GM18951 (cell line): ENCODE measurements around the gene FBXL12.
"Not testable (repeated sequence)": the region's sequence is repeated elsewhere in the genome, so short reads cannot be mapped to it uniquely, and the experiment has no call there.

Experiments used
- POLR2A ChIP-seq: IDR thresholded peaks from 4 replicates; pipeline ENCODE4 v1.6.1; 2011; ENCODE audit warnings: mild to moderate bottlenecking; ENCODE audit not compliant: insufficient read length, insufficient read depth; ENCODE audit errors: extremely low read depth
- in situ Hi-C: fragments of 300-500 bp; cut with MboI; formaldehyde crosslinking; loops from one replicate; pipeline ENCODE4 v1.12.0; 2022; ENCODE audit warnings: low sequenced_read_pairs, mixed read lengths, inconsistent platforms; ENCODE audit not compliant: unreplicated experiment

FBXL12 gene

DNA sequence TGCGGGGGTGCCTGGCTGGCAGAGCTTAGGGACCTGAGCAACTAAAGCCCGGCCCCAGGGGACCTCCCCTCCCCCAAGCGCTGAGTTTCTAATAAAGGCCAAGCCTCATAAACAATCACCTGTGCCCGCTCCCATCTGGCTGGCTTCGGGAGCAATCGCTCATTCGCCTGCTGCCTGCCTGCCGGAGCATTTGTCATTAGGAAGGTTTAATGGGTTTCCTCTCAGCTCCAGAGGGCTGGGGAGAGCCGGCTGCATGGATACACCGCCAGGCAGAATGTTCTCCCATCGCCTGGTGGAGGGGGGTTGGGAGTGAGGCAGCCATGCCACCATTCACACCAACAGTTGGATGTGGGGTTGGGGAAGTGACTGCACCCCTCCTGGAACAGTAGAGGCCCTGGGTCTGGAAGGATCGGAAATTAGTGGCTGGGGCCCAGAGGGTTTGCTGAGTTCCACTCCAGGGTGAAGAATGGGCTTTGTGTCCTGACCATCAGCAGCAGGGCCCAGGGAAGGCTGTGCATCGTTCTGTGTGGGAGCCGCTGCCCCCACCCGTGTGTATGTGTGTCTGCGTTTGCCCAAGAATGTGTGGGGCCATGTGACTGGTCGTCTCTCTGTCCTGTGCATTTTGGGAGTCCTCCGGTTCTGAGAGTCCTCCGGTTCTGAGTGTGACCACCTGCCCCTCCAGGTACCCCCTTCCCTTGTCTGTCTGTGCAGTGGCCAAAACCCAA, 31.5 kb upstream of the FBXL12 start:
- in situ Hi-C loops, result no loop called here

DNA sequence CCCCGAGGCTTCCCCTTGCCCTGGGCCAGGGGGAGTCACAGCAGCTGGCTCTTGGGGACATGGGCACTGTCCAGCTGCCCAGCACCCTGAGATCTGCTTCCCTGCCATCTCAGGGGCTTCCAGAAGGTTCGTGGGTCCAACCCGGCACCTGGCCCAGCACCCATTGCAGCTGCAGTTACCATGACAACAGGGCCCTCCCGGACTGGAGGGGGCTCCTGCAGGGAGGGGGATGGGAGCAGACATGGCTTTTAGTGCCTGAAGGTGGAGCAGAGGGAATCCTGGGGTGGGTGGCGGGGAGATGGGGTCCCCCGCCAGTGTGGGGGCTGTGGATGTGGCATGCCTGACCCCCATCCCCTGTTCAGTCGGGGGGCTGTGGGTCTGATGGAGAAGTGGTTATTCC, 30.9 kb upstream of the FBXL12 start:
- in situ Hi-C loops, result no loop called here
- TF ChIP-seq POLR2A, result no peak

More for the DNA sequence above, 31.5 kb upstream of the FBXL12 start:
- TF ChIP-seq POLR2A, result no peak

DNA sequence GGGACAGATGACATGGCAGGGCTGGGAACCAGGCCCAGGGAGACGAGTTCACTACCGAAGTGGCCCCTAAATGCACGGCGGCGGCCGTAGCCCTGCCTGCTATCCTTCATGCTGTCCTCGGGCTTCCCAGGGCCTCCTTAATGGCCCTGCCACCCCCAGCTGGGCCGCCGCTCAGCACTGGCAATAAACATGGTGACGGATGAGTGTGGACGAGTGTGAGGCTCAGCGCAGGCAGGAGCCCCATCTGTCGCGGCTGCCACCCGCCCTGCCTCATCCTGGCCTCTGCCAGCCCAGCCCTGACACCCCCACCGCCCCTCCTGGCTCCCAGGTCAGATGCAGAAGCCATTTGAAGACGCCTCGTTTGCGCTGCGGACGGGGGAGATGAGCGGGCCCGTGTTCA, 29.9 kb upstream of the FBXL12 start:
- TF ChIP-seq POLR2A, result no peak
- in situ Hi-C loops, result no loop called here

- in situ Hi-C loops, result no loop called here
- no peak for TF ChIP-seq POLR2A
Measured at GRCh38 chr19:9848060-9848459, 29.2 kb upstream of the FBXL12 start.

DNA sequence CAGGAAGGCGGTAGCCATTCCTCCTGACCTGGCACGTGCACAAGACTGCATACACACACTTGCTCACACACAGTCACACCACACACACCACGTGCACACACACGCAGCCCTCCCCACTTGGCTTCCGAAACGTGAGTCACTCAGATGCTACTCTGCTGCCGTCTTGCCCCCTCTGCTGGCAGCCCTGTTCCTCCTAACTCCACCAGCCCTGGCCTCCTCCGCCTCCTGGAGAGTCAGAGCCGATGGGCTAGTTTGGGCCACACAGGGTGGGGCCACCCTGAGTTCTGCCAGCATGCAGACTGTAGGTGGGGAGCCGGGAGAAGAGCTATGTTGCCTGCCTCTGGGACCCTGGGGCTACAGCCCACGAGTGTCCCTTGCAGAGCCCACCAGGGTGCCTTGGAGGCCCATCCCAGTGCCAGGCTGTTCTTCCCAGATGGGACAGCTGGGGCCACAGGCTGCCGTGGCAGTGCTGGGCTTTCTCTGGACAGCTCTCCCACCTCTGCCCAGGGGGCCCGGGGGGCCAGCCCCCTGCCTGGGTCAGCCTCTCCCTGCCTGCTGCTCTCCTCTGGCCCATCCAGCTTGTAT, 28.3 kb upstream of the FBXL12 start:
- TF ChIP-seq POLR2A, result no peak

DNA sequence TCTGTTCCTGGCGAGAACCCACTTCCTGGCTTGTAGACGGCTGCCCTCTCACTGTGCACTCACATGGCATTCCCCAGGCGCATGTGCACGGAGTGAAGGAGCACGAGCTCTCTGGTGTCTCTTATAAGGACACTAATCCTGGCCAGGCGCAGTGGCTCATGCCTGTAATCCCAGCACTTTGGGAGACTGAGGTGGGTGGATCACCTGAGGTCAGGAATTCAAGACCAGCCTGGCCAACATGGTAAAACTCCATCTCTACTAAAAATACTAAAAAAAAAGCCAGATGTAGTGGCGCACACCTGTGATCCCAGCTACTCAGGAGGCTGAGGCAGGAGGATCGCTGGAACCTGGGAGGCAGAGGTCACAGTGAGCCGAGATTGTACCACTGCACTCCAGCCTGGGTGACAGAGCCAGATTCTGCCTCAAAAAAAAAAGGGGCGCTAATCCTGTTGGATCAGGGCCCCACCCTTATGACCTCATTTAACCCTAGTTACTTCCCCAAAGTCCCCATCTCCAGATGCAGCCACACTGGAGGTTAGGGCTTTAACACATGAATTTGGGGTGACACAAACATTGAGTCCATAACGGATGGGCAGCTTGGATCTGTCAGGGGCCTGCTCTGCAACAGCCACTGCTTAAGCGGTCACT, 24.9 kb upstream of the FBXL12 start:
- in situ Hi-C loops, result not testable (repeated sequence)

More for the DNA sequence above, 28.3 kb upstream of the FBXL12 start:
- in situ Hi-C loops, result no loop called here

- no peak for TF ChIP-seq POLR2A
- in situ Hi-C loops, result no loop called here
Measured at GRCh38 chr19:9842834-9843625, 24.2 kb upstream of the FBXL12 start.

DNA sequence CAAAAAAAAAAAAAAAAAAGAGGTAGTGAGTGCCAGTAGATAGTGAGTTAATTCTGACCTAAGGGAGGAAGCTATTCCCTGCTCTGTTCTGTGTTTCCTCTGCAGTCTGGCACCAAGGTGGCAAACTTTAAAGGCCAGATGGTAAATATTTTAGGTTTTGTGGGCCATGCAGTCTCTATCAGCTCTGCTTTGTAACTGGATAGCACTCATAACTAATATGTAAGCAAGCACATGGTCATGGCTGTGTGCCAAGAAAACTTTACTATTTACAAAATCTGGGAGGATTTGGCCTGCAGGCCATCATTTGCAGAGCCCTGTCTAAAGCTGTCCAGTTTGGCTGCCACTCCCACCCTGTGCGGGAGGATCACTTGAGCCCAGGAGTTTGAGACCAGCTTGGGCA, 20.5 kb upstream of the FBXL12 start:
- in situ Hi-C loops, result no loop called here
- no peak for TF ChIP-seq POLR2A

GRCh38 chr19:9838324-9838723, 19.4 kb upstream of the FBXL12 start:
- TF ChIP-seq POLR2A, result no peak
- in situ Hi-C loops, result no loop called here

DNA sequence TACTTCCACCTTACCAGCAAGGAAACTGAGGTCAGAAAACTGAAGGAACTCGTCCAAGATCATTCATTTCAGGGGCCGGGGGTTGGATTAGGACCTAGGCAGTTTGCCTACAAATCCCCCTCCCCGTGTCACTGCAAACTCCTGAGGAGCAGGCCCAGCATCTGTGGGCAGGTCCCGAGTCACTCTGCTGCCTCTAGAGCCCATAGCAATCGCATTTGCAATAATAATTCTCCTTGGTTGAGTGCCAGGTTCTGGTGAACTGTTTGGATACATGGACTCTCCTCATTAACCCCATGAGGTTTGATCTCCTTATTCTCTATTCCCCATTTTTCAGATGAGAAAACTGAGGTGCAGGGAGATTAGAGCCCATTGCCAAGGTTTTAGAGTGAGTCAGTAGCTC, 17.1 kb upstream of the FBXL12 start:
- TF ChIP-seq POLR2A, result no peak

GRCh38 chr19:9835507-9835949, 16.6 kb upstream of the FBXL12 start:
- TF ChIP-seq POLR2A, result no peak
- in situ Hi-C loops, result no loop called here

More for the DNA sequence above, 17.1 kb upstream of the FBXL12 start:
- in situ Hi-C loops, result no loop called here

- in situ Hi-C loops, result no loop called here
- TF ChIP-seq POLR2A, result peak; percentile 76
Measured at GRCh38 chr19:9834726-9835506, 16.0 kb upstream of the FBXL12 start, which contains the start of gene PIN1. Gene PIN1, plus strand, starts transcription at chr19:9835318. Its CDS starts 27 bp downstream, at chr19:9835345.
